ENCODE measurements around the gene ACTL7B.

The ACTL7B gene

GRCh38 chr9:108880738-108881316 is 25.0 kb upstream of the ACTL7B start:
- TF ChIP-seq, protein P1, sequence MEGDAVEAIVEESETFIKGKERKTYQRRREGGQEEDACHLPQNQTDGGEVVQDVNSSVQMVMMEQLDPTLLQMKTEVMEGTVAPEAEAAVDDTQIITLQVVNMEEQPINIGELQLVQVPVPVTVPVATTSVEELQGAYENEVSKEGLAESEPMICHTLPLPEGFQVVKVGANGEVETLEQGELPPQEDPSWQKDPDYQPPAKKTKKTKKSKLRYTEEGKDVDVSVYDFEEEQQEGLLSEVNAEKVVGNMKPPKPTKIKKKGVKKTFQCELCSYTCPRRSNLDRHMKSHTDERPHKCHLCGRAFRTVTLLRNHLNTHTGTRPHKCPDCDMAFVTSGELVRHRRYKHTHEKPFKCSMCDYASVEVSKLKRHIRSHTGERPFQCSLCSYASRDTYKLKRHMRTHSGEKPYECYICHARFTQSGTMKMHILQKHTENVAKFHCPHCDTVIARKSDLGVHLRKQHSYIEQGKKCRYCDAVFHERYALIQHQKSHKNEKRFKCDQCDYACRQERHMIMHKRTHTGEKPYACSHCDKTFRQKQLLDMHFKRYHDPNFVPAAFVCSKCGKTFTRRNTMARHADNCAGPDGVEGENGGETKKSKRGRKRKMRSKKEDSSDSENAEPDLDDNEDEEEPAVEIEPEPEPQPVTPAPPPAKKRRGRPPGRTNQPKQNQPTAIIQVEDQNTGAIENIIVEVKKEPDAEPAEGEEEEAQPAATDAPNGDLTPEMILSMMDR (conservative IDR thresholded peaks at IDR 0.05; ENCODE audit: low read depth, low read length): no peak
- no peak for DNase-seq (ENCODE audit: low read depth)
- no peak overlapping the region for H3K4me3 ChIP-seq (ENCODE audit: low read length)

GRCh38 chr9:108877524-108877923 is 21.7 kb upstream of the ACTL7B start:
- H3K4me3 ChIP-seq (ENCODE audit: low read length): no peak overlapping the region
- DNase-seq (ENCODE audit: low read depth): no peak
- TF ChIP-seq, protein P1 (conservative IDR thresholded peaks at IDR 0.05; ENCODE audit: low read depth, low read length): no peak

- no peak for DNase-seq (ENCODE audit: low read depth)
- H3K4me3 ChIP-seq (ENCODE audit: low read length): no peak overlapping the region
- TF ChIP-seq, protein P1 (conservative IDR thresholded peaks at IDR 0.05; ENCODE audit: low read depth, low read length): no peak
Measured at GRCh38 chr9:108876425-108876824, 20.6 kb upstream of the ACTL7B start.

GRCh38 chr9:108874058-108874788 is 18.4 kb upstream of the ACTL7B start:
- no peak for DNase-seq (ENCODE audit: low read depth)
- TF ChIP-seq, protein P1 (conservative IDR thresholded peaks at IDR 0.05; ENCODE audit: low read depth, low read length): no peak
- H3K4me3 ChIP-seq (ENCODE audit: low read length): no peak overlapping the region

GRCh38 chr9:108869092-108869725 is 13.4 kb upstream of the ACTL7B start:
- TF ChIP-seq, protein P1 (conservative IDR thresholded peaks at IDR 0.05; ENCODE audit: low read depth, low read length): no peak
- DNase-seq (ENCODE audit: low read depth): no peak
- no peak overlapping the region for H3K4me3 ChIP-seq (ENCODE audit: low read length)

DNA sequence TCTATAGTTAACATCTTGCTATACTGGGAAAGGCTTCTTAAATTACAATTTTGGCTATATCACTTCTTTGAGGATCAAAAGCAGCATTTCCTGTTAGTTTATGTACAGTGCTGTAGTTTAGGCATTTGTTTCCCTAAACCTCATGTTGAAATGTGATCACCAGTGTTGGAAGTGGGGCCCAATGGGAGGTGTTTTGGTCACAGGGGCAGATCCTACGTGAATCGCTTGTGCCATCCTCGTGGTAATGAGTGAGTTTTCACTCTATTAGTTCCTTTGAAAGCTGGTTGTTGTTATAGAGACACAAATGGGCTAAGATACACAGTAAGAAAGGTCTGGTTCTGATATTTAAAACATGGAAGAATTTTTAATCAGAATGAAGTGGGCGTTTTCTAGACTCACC is 12.0 kb upstream of the ACTL7B start:
- H3K4me3 ChIP-seq (ENCODE audit: low read length): no peak overlapping the region
- DNase-seq (ENCODE audit: low read depth): no peak
- TF ChIP-seq, protein P1 (conservative IDR thresholded peaks at IDR 0.05; ENCODE audit: low read depth, low read length): no peak

Data from retinal pigment epithelial cell (primary cell).